GM18868 (cell line): Measurements from ENCODE around the gene GALNT2.

Source experiments
- ATAC-seq: cut with Tn5 transposase; IDR thresholded peaks from one replicate; pipeline ENCODE4 v1.9.1; 2021; ENCODE audit warnings: mild to moderate bottlenecking, moderate library complexity; ENCODE audit not compliant: unreplicated experiment

The GALNT2 gene

GRCh38 chr1:230330157-230330556, 263.1 kb downstream of the GALNT2 start:
- ATAC-seq = no peak
